HG03196 (cell line): ENCODE data around the gene VPS13C.

ENCODE experiments used
- ATAC-seq: cut with Tn5 transposase; IDR thresholded peaks from one replicate; pipeline ENCODE4 v1.9.1; 2021; ENCODE audit not compliant: unreplicated experiment

VPS13C gene

DNA sequence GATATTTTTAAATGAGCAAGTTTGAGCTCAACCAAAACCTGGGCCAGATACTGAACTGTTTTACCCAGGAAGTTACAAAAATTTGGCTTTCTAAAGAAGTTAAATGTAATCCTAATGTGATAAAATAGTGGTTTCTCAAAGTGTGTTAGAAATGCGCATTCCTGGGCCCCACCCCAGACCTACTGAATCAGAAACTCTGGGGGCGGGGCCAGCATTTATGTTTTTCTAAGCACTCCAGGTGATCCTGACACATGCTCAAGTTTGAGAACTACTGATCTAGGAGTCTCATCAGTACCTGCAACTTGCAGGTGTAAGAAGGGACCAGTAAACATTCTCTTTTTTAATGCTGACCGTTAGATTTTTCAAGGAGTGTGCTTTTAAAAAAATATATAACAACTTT is 190.6 kb downstream of the VPS13C start:
- ATAC-seq = no peak

DNA sequence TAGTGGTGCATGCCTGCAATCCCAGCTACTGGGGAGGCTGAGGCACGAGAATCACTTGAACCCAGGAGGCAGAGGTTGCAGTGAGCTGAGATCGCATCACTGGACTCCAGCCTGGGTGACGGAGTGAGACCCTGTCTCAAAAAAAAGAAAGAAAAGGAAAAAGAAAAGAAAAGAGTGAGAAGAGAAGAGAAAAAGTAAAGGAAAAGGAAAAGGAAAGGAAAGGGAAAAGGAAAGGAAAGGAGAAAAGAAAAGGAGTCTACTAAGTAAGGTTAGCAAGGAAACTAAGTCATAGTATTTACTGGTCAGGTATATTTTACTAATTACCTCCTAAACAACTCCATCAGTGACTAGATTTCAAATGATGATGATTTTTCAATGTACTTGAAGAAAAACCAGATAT is 198.3 kb downstream of the VPS13C start:
- no peak for ATAC-seq

DNA sequence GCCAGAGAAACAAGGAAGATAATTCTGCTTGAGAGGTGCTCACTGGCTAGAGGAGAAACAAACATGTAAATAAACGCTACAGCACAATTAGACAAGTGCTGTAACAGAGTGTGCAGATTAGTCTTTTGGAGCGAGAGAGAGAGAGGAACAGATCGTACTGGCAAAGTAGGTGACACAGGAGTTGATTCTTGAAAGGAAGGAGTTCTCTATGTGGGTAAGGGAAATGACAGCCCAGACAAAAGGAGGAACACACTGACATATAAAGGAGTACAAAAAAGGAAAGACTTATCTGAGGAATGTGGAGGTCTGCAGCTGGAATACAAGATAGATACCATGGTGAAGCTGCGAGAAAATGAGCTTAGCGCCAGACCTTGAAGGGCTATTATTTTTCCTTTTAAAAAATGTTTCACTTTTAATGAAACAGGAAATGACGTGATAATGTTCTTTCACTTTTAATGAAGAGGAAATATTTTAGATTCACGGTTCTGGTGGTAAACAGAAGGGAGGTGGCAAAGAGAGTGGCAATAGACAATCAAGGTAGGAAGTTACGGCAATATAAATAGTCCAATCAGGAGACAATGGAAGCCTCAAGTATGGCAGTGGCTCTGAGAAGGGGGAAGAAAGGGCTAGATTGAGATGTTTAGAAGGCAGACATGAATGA is 202.9 kb downstream of the VPS13C start:
- no peak for ATAC-seq

DNA sequence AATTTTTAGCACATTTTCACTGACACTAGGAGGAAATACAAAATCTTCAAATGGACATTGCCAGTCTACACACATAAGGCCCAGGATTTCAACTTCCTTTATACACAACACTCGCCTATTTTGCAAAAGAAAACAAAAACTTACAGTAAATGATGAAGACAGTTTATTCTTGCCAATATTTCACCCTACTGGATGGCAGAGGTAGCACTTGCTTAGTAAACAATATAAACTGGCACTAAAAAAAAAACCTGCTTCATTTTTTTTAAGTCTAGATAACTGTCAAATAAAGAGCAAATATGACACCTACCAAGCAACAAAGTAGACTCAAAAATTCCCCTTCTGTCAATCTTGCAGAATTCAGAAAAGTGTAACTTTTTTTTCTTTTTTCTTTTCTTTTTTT is 204.0 kb downstream of the VPS13C start:
- ATAC-seq = no peak

DNA sequence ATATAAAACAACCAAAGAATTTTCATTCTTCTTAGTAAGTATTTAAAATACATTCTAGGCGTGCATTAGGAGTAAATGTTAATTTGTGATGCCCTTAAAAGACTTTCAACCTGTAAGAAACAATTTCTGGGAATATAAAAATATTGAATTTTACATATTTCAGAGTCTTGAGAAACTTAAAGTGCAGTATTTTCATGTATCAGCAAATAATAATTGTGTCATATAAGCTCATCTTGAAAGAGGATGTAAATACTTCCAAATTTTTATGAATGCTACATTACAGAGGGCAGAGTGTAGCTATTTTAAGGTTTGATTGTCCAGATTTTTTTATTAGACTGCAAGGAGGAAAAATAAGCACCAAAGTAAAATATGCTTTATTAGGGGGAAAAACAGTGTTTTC is 207.1 kb downstream of the VPS13C start:
- ATAC-seq = no peak

DNA sequence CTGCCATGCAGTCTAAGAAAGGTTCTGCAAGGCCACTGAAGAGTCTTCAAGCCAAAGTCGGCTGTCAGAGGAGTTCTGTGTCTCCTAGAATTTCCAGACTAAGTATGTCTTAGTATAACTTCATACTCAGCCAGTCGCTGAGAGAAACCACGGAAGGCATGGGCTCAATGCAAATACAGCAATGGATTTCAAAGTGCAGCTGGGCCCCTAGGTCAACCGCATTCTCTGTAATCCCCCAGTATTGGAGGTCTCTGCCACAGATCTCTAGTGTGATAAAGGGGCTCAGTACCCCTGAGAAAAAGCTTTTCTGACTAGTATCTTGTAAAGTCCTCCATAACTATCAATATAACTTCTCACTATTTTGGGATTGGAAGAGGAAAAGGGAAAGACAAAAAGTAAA is 208.3 kb downstream of the VPS13C start:
- no peak for ATAC-seq

DNA sequence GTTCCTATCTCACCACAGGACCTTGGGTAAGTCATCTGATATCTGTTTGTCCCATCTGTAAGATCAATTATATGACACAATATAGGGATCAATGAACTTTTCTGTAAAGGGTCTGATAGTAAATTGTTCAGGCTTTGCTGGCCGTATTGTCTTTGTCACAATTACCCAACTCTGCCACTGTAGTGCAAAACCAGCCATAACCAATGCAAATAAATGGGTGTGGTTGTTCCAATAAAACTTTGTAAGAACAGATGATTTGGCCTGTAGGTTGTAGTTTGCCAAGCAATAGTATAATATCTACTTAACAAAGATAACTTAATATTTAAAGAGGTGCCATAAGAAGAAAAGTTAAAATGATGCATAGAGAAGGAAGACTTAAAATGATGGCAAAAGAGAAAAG is 210.8 kb downstream of the VPS13C start:
- no peak for ATAC-seq

DNA sequence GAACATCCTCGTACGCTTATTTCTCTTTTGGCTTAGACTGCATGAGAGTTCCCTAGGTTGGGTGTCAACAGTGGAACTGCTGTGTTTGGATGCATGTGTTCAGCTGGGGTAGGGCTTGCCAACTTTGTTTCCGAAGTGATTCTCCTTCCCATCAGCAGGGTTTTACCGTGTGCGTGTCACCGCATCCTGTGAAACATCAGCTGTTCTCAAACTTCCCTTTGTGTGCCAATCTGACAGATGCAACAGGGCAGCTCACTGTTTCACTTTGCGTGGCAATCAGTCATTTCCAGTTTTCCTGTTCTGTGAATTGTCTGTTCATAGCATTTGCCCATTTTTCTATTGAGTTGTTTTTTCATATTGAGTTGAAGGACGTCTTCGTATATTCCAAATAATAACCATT is 218.8 kb downstream of the VPS13C start:
- ATAC-seq = no peak

DNA sequence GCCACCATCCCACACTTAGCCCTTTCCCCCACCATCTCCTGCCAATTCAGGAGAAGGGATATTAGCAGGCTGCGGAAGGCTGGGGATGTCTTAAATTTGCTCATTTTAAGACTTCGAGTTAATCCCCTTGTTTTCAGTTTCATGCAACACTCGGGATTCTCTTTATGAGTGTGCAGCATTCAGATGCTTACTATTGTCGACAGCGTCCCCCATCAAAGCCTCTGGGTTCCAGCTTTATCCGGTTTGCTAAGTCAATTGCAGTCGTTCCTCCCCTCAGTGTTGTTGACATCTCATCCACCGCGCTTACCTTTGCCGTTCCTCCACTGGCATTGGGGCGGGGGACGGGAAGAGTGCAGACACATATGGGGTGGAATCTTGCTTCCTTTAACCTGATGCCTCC is 220.2 kb downstream of the VPS13C start:
- no peak for ATAC-seq

DNA sequence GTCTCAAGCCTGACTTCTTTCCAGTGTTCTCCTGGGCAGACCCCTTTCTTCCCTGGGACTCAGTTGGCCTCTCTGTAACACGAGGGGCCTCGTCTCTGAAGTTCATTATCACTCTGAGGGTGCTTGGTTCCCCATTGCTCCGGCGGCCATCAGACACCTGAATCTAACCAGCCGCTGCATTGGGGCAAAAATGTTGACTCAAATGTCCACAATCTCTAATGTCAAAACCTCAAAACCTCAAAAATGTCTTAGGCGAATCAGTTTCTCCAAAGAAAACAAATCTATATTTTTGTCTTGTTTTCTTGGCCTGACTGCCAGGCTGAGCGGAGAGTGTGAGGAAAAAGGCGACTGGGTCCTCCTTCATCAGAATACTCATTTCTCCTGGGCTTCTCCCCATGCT is 220.7 kb downstream of the VPS13C start:
- ATAC-seq = no peak

DNA sequence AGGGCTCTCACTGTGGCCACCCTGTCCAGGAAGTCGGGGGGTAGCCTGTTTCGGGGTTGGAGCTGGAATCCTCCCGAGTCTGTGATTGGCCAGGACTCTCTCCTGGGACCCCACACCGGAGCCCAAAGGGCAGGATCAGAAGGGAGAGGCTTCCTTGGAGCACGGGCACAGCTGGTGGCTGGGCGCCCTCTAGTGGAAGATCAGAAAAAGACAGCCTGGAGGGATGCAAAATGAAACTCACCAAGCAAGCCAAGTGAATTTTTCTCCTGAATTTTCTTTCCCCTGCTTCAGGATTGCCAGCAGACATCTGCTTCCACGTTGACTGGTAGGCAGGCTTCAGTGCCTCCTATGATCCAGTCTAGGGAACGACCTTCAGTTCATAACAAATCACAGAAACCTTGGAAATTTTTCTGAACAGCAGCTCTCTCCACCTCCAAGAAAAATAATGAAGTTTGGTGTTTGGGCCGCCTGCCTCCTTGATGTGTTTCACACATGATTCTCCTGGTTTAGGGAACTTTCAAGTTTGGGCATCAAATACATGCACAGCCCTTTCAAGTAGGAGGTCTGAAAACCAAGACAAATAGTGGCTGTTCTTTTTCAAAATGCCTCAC is 224.6 kb downstream of the VPS13C start:
- no peak for ATAC-seq

DNA sequence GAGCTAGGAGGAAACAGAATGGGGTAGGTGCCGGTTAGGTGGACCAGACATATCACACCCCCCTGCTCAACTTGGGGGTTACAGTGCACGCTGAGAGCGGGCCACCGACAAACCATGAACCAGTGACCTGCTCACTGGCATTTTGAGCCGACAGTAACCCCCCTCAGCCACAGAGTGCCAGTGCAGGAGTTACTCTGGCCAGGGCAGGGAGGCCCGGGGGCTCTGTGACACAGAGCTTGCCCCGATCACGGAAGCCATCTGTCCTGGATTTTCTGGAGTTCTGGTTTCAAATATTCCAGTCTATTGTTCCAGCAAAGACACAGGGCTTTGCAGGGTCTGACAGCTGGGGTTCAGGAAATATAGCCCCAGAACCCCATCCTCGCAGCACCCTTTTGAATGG is 225.2 kb downstream of the VPS13C start:
- no peak for ATAC-seq

DNA sequence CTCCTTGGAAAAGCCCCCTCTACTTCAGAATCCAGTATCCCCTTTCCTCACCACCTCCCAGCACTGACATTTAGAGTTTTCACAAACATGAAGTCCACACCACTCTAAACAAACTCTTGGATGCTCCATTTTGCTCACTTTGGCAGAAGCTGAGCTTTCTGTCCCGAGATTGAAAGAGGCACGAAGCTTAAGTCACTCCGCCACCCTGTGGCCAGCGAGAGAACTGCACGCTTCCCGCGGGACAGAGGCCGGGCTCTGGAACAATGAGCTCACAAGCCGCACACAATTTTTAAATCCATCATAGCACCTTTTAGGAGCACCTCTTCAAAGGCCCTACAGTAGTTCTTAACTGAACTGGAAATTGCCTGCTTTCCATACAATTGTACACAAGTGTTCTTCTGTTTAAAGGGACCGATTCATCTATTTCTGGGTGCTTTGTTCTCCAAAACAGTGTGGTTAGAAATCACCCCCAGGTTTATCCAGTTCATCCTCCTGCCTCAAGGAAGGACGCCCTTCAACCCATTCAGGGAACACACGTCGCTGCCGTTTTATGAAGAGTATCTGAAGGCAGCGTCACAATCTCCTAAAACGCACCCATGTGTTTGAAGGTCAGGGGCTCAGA is 226.1 kb downstream of the VPS13C start:
- ATAC-seq = no peak

DNA sequence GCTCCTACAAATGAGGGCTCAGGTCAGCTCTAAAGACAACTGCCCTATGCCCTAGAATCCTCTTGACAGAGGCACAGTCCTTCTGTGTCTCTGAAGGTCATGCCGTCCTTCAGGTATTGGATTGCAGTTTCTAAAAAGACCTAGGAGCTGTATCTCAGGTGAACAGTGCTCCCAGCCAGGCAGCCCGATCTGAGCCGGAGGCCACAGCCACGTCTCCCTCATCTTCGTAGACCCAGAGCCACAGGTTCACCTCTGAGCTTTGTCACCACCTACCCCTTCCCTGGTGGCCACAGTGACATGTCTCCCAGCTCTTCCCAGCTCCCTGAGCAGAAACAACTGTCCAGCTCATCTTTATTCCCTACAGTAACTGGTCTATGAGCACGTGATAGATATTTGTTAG is 228.0 kb downstream of the VPS13C start:
- no peak for ATAC-seq

DNA sequence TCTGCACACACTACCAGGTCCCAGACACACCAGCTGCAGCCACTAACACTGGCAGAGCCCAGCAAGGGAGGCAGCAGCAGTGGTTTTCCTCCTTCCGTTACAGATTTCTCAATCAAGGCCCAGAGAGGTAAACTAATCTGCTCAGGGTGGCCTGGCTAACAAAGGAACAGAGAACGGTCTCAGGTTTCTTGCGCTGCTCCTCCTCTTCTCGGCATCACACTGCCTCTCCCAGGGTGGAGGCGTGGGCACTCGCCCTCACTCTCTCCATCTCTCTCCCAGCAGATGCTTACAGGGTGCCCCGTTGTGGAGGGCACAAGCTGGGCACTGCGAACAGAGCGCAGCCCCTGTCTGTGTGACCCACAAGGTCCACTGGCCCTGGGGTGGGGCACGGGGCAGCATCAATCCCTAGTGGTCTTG is 228.7 kb downstream of the VPS13C start:
- no peak for ATAC-seq

DNA sequence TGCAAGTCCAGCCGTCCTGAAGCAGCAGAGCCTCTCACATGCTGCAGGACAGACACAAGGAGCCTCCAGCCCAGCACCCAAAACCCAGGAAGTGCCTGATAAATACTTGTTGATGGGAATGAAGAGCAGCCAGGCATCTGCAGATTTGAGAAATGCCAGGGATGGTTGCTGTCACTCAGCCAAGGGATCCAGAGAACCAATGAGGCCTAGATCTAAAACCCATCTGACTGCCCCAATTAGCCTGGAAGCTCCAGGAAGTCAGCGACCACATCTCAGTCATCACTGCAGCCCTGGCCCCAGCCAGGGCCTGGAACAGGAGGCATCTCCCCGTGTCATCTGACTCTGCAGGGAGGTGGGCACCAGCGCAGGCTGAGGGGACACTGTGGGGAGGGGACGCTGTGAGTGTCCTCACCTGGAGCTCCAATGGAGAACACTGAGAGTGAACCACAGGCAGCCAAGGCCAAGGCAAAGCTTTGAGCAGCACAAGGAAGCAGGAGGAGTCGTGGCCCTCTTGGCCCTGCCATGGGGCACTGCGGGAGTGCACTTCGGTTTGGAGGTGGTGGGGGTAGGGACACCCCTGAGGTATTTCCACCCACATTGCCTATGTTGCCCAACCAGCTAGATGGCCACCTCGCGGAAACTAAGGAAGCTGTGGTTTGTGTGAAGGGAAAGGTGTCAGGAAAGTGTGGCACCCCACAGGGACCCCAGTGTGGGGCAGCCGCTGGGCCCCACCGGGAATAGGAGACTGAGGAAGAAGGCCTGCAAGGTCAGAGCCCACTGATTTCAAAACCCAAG is 229.5 kb downstream of the VPS13C start:
- no peak for ATAC-seq

DNA sequence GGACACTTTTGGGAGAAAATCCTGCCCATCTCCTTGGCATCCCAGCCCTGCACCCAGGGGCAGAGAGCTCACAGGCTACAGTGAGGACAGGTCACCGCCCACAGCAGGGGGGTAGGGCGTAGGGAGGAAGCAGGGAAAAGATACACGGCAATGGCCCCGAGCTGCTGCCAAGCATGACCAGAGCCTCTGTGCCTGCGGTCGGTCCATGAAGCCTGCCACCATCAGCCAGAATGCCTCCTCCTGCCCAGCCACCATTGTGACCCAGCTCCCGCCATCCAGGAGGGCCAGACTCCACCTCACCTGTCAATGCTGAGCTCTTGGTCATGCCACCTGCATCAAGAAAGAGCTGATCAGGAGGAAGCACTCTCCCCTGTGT is 230.7 kb downstream of the VPS13C start:
- no peak for ATAC-seq

DNA sequence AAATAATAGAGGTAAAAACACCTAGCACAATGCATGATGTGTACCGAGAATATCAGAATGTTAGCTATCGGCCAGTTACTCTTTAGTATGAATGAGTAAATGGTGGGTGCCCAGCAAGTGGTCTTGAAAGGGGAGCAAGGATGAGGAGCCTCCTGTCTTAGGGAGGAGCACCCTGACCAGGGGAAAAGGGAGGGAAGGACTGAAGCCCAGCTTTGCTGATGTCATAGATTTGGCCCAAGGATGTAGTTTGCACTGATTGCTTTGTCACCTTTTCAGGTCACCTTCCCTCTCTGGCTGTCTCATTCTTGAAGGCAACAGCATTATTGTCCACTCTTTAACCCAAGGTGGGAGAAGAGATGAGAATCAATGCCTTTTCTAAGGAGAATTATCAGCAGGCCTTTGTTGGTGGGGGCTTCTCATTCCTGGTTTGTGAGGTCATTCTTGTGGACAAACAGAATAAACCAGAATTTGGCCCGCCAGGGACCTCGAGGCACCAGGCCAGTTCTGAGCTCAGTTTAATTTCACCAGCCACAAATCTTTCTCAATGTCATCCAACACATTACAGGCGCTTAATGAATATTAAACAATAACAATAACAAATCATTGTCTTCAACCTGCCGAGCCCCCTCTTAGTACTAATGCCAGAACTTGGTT is 231.3 kb downstream of the VPS13C start:
- no peak for ATAC-seq

DNA sequence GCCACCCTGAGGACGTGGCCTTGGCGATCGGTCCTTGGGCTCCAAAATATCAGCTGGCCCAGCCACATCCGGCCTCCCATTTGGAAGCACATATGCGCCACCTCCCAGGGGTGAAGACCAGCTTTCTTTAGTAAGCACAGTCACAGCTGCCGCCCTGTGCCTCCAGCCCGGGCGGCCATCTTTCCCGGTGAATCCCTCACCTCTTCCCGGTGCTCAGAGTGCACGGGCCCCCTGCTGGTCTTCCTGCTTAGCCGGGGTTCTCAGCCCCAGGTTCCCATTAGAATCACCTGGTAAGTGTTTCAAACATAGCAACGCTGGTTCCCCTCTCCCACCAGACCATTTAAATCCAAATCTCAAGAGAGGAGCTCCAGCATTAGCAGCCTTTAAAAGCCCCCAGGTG is 232.2 kb downstream of the VPS13C start:
- no peak for ATAC-seq

DNA sequence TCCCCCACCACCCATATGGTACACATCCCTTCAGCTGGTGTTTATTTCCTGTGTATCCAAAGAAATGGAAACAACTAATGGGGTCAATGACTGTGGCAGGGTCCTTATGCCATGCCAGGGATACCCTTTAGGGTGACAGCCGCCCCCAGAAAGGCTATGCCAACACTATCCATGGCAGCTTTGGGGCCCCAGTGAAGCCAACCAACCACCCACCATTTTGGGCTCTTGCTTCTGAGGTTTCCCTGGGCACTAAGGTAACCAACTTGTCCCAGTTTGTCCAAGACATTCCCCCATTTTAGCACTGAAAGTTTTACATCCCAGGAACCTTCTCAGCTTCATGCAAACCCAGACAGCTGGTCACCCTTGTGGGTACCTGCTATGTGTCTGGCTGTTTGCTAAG is 233.1 kb downstream of the VPS13C start:
- no peak for ATAC-seq

DNA sequence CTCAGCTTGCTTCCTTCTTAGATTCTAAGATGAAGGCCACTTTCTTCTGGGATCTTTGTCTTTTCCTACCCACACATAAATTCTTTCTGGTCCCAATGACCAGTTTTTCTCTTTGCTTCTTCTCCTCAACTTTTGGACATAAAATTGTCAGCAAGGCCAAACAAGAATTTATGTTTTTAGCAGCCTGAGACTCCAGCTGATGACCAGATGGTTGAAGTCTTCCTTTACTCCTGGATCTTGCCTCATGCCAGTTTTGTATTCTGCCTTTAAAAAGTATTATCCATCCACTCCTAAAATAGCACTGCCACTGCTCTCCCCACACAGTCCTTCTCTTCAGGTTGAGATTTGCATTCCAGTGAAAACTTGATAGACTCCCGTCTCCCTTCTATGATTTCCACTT is 236.0 kb downstream of the VPS13C start:
- ATAC-seq = no peak
